Stimulated activated CD4-positive, alpha-beta T cell treated with anti-CD3 and anti-CD28 coated beads, Interleukin-4, amount 100 ng/mL, for 4 hours (primary cell): ENCODE data around the gene ANKS1B.

ENCODE experiments used
- DNase-seq, 2 experiments: peaks; one replicate each; pipeline ENCODE4 v3.0.0-alpha.2; 2020

ANKS1B gene

DNA sequence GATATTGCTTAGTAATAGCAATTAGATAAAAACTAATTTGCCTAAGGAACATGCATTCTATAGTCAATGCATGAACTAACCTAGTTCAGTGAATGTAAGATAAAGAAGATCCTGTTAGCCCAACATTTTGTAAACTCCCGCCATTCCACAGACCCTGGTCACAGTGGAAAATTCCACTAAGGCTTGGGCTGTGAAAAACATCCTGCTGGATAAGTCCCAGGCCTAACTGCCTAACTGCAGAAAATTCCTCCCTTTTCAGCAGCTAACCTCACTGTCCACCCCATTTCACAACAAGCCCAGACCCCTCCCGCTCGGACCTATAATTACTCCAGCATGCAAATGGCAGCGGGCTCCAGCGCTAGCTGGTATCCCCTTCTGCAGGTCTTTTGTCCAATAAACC lies 435.1 kb downstream of the ANKS1B start:
- no peak for DNase-seq

DNA sequence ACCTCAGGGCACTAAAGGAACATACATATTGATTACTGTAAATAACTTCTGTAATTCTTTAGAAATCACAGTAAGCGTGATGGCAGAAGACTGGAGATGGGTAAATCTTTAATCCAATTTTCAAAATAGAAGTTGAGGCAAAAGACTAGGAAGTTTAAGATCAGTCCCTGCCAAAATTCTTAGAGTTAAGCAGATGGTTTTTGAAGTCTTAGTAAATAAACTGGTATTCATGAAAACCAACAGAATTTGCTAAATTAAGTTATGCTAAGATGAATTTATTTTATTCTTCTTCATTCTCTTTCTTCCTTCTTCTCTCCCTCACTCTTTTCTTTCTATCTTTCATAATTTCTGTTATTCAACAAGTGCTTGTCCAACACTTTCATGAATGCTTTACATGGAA lies 435.5 kb downstream of the ANKS1B start:
- DNase-seq: no peak

GRCh38 chr12:99544457-99544856 lies 440.3 kb downstream of the ANKS1B start:
- DNase-seq: no peak

GRCh38 chr12:99529966-99530365 lies 454.8 kb downstream of the ANKS1B start:
- no peak for DNase-seq

DNA sequence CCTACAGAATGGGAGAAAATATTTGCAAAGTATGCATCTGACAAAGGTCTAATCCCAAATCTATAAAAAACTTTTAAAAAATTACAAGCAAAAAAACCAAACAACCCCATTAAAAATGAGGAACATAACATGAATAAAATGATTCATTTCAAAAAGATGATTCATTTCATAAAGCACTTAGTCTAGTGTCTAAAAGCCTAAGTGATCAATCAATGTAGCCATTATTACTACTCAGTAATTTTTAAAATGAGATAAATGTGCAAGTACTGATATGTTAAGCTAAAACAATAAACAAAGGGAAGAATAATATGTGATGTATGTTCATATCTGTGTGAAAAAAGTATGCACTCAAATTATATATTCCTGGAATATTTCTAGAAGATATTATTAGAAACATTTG lies 456.3 kb downstream of the ANKS1B start:
- DNase-seq: no peak

GRCh38 chr12:99523853-99524252 lies 460.9 kb downstream of the ANKS1B start:
- DNase-seq: no peak

DNA sequence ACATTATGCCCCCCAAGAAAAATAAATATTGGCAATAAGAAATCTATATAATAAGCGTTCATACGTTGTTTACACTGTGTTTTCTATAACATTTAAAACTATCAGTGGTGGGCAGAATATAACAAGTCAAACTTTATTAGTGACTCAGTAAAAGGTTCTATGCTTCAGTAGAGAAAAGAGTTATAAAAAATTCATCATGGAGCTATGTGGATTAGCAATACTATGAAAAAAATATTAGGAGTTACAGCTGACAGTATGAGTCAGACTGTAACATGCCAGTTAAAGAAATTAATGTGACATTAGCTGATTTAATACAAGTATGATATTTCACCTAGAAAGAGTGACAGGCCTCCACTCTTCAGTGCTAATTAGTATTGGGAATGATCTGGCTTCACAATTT lies 462.3 kb downstream of the ANKS1B start:
- no peak for DNase-seq

GRCh38 chr12:99521664-99522063 lies 463.1 kb downstream of the ANKS1B start:
- no peak for DNase-seq

DNA sequence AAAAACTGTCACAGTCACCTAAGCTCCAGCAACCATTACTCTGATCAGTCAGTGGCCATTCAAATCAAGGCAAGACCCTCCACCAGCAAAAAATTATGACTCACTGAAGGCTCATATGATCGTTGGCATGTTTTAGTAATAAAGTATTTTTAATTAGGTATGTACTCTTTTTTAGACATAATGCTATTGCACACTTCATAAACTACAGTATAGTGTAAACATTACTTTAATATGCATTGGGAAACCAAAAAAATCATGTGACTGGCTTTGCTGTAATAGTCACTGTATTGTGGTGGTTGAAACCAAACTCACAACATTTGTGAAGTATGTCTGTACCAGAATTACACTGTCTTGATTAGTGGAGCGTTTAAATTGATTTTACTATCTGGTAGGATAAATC lies 471.7 kb downstream of the ANKS1B start:
- DNase-seq: no peak

- DNase-seq: no peak
Observed at GRCh38 chr12:99505805-99506204, 478.9 kb downstream of the ANKS1B start.

- no peak for DNase-seq
Observed at GRCh38 chr12:99498756-99499155, 486.0 kb downstream of the ANKS1B start.

DNA sequence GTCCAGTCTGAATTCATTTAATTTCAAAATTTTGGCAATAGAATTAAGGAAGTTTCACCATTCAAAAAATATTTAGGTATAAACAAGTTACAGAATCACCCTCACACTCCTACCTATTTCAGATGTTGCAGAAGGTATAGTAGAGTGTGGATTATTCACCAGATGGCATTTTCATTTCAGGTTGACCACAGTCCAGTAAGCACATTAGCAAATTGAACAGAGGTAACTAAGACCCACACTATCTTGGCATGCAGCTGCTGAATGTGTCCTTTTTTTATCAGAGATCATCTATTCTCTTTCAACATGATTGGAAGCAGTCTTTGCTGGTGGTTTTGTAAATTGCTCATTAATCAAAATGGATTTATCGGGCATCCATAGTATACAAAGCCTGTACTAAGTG lies 488.9 kb downstream of the ANKS1B start:
- DNase-seq: no peak

- DNase-seq: no peak
Observed at GRCh38 chr12:99493197-99493596, 491.5 kb downstream of the ANKS1B start.

DNA sequence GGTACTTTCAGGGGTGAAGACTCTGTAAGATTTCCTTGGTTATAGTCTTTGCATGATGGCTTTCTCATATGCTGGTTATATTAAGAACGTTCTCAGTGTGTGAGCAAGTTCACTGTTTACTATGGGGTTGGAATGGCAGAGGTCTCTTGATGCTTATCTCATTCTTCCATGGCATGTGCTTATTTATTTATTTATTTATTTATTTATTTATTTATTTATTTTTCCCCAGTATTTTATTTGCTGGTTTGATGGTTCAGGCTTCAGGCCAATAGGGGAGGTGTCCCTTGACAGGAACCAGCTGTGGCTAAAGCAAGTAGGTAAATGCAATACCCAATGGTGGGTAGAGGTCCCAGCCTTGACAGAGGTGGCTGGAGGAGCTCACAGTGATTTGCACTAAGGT lies 498.5 kb downstream of the ANKS1B start:
- no peak for DNase-seq

GRCh38 chr12:99479149-99479548 lies 505.6 kb downstream of the ANKS1B start:
- DNase-seq: no peak

DNA sequence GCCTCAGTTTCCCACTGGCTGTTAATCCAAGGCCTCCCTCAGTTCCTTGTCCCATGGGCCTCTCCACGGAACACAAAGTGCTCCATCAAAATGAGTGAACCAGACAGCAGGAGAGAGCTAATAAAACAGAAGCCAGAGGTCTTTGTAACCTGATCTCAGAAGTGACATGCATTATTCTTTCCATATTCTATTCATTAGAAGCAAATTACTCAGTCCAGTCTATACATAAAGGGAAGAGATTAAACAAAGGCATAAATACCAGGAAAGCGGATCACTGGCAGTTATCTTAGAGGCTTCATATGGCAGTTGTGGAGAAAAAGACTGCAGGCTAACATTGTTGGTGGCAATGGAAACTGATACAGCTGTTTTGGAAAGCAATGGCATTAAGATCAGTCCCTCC lies 507.8 kb downstream of the ANKS1B start:
- DNase-seq: no peak

- no peak for DNase-seq
Observed at GRCh38 chr12:99455350-99456035, 529.2 kb downstream of the ANKS1B start.

DNA sequence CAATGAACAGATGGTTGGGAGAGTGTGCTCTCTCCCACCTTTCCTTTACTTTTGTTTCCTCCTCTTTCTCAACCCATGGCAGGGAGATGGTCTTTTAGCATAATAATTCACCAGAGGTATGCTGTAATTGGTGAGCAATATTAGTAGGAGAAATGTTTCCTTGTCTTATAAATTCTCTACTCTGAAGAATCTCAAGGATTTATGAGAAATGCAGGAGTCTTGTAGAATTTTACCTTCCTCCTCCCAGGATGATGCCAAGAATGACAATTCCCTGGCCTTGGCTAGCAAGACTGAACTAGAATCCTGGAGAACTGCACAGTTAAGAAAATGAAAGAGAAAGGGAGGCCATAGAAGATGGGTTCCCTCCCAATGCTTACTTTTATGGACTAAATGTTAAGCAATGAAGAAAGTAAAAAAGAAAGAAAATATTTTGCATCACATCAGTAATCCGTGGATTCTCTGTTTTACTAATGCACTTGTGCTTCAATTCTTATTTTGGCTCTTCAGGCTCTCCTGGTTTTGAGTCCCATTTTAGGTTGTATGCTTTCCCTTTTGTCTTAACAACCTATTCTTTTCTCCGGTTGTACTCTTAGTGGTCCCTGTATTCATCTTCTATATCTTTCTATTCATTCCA lies 530.1 kb downstream of the ANKS1B start:
- DNase-seq: no peak

DNA sequence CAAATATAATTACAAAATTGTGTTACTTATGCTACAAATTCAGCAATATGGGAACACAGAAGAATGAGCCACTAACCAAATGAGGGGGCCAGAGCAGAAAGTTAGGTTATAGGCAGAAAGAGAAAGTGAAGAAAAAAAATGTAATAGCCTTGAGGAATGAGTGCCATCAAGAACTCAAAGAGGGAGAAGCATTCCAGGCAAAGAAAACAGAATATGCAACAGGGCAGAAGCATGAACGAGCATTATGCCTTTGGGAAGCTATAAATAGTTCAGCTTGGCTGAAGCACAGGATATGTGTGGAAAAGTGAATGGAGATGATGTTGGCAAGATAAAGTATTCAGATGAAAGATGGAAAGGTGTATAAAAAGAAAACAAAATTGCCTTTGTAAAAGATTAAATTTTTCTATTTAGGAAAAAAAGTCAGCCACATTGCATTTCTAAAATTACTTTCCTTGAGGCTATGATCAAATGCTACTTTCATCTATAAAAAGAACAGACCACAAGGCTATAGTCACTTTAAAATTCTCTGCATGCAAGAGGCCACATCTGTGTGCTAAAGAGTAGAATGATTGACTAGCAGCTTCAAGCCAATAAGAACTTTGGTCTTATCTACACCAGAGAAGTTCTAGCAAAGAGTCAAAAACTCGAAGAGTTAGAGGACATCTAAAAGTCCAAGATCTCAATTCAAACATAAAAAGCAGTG lies 530.7 kb downstream of the ANKS1B start:
- DNase-seq: no peak

- no peak for DNase-seq
Observed at GRCh38 chr12:99450036-99450630, 534.6 kb downstream of the ANKS1B start.

DNA sequence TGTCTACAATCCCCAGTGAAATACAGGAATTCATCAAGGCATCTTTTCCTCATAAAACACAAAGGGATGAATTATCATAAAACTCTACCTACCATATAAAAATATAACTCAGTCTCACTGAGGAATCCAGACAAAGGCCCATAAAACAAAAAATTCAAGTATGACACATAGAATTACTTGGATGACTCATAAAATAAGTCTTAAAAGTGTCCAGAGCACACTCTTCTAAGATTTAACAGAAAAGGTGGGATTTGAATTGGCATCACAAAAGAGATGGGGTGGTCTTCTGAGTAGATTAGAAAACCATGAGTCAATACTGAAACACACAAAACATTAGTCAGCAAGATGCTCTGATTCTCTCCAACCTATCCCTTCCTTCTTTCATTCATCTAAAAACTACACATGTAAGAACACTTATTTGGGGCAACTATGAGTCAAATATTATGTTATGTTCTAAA lies 539.8 kb downstream of the ANKS1B start:
- no peak for DNase-seq

DNA sequence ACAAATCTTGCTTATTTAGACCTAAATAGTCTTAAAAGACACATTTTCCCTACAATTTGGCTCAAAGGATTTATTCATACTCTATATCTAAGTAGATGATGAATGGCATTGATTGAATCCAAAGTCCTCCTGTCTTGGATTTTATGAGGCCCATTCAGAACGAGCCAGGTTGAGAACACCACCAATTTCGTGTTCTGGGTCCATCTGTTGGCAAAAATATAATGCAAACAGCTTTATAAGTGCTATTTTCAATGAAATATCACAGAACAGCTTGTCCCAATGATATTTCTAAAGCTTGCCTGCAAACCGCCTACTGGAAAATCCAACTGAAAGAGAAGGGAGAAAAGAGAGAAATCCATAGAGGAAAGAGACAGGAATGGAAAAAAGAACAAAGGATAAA lies 542.0 kb downstream of the ANKS1B start:
- no peak for DNase-seq

GRCh38 chr12:99439399-99439798 lies 545.3 kb downstream of the ANKS1B start:
- DNase-seq: no peak

- DNase-seq: no peak
Observed at GRCh38 chr12:99436584-99436983, 548.2 kb downstream of the ANKS1B start.
